ENCODE results near the gene PTPRE.

- no peak for TF ChIP-seq POLR2A (IDR thresholded peaks at IDR 0.05; ENCODE audit: low read depth, low read length)
- no peak for TF ChIP-seq TAF1 (IDR thresholded peaks at IDR 0.05; ENCODE audit: low read depth, low read length)
- no peak for TF ChIP-seq SPI1 (IDR thresholded peaks at IDR 0.05; ENCODE audit: low read depth, low read length)
- no peak for TF ChIP-seq POLR2AphosphoS5 (IDR thresholded peaks at IDR 0.05; ENCODE audit: low read depth, low read length)
- TF ChIP-seq PAX5 (IDR thresholded peaks at IDR 0.05; ENCODE audit: insufficient read depth, low read length, severe bottlenecking), result no peak
Measured at GRCh38 chr10:127906548-127907377, at the start of gene PTPRE.
